GM18502 (cell line): ENCODE data around the gene DUSP6.

Source experiments
- ATAC-seq: cut with Tn5 transposase; IDR thresholded peaks from one replicate; pipeline ENCODE4 v1.9.1; 2021; ENCODE audit warnings: mild to moderate bottlenecking; ENCODE audit not compliant: unreplicated experiment, poor library complexity

The DUSP6 gene

GRCh38 chr12:89335452-89336244 lies 16.7 kb downstream of the DUSP6 start:
- ATAC-seq, result no peak

GRCh38 chr12:89334548-89335169 lies 17.6 kb downstream of the DUSP6 start:
- no peak for ATAC-seq

- peak; percentile 85 for ATAC-seq
These were observed 18.6 kb downstream of the DUSP6 start for GRCh38 chr12:89333564-89334252.

GRCh38 chr12:89328151-89329030 lies 23.9 kb downstream of the DUSP6 start:
- ATAC-seq, result no peak

GRCh38 chr12:89327486-89328094 lies 24.7 kb downstream of the DUSP6 start:
- no peak for ATAC-seq

- no peak for ATAC-seq
These were observed 25.9 kb downstream of the DUSP6 start for GRCh38 chr12:89326239-89327040.

GRCh38 chr12:89325495-89325894 lies 26.8 kb downstream of the DUSP6 start:
- no peak for ATAC-seq

- no peak for ATAC-seq
These were observed 27.9 kb downstream of the DUSP6 start for GRCh38 chr12:89324437-89324836.

GRCh38 chr12:89323568-89324218 lies 28.6 kb downstream of the DUSP6 start:
- no peak for ATAC-seq

GRCh38 chr12:89320735-89321134 lies 31.6 kb downstream of the DUSP6 start:
- no peak for ATAC-seq

- ATAC-seq, result no peak
These were observed 32.7 kb downstream of the DUSP6 start for GRCh38 chr12:89319606-89320005.

- ATAC-seq, result no peak
These were observed 33.2 kb downstream of the DUSP6 start for GRCh38 chr12:89319122-89319521.

GRCh38 chr12:89316705-89317139 lies 35.6 kb downstream of the DUSP6 start:
- ATAC-seq, result no peak

GRCh38 chr12:89314060-89314761 lies 38.1 kb downstream of the DUSP6 start:
- no peak for ATAC-seq

- no peak for ATAC-seq
These were observed 40.5 kb downstream of the DUSP6 start for GRCh38 chr12:89311703-89312293.

GRCh38 chr12:89309815-89310214 lies 42.5 kb downstream of the DUSP6 start:
- no peak for ATAC-seq

GRCh38 chr12:89309440-89309802 lies 42.9 kb downstream of the DUSP6 start:
- ATAC-seq, result no peak
